OCI-LY7 (cell line): ENCODE results near the gene AGK.

ENCODE experiments used
- CTCF ChIP-seq: fragments of 200-600 bp; sonication (generic); conservative IDR thresholded peaks from 2 replicates; pipeline ENCODE4 v1.5.1; 2014; ENCODE audit warnings: mild to moderate bottlenecking, antibody characterized with exemption, low read length, moderate library complexity, mixed read lengths
- EZH2phosphoT487 ChIP-seq: fragments of 200-600 bp; sonication (generic); IDR thresholded peaks from 2 replicates; pipeline ENCODE4 v1.6.1; 2018; ENCODE audit warnings: low read depth, borderline replicate concordance, mild to moderate bottlenecking, mixed run types, antibody characterized with exemption, low read length, moderate library complexity, mixed read lengths

- TF ChIP-seq CTCF, result no peak
- no peak for TF ChIP-seq EZH2phosphoT487
Measured at GRCh38 chr7:141675436-141676215, 124.4 kb downstream of the AGK start.
